ENCODE data around the gene SLC23A3.
A peak's percentile ranks its signal among the peaks of the same experiment; 100 is the strongest.

SLC23A3 gene

GRCh38 chr2:219183151-219183772 lies 13.4 kb upstream of the SLC23A3 start:
- peaks cover 45% of the 10 kb centered on the region for H3K36me3 Mint-ChIP-seq (ENCODE audit: low read depth)
- peak overlapping the region in 1 of 3 experiments; percentile 56 for H3K27ac Mint-ChIP-seq
- TF ChIP-seq CTCF (IDR thresholded peaks at IDR 0.05; ENCODE audit: unreplicated experiment in 3 of 3), result no peak
- peaks cover 3% of the 10 kb centered on the region for H3K27me3 Mint-ChIP-seq (ENCODE audit: low read depth)
- H3K4me1 Mint-ChIP-seq, result peaks cover 14% of the 10 kb centered on the region
- H3K4me3 Mint-ChIP-seq, result peak overlapping the region in 2 of 3 experiments; percentile 45 to 66
- no peaks in the 10 kb centered on the region for H3K9me3 Mint-ChIP-seq

- Mint-ChIP-seq H3K9me3 (no peaks in the 10 kb centered on the region), H3K27ac (peak overlapping the region in 1 of 3 experiments; percentile 56), H3K4me3 (peak overlapping the region in 2 of 3 experiments; percentile 45 to 46), H3K36me3 (ENCODE audit: low read depth) (peaks cover 45% of the 10 kb centered on the region), H3K4me1 (peaks cover 17% of the 10 kb centered on the region), H3K27me3 (ENCODE audit: low read depth) (peaks cover 3% of the 10 kb centered on the region)
- TF ChIP-seq CTCF (IDR thresholded peaks at IDR 0.05; ENCODE audit: unreplicated experiment in 3 of 3), result no peak
Observed at GRCh38 chr2:219182331-219183150, 12.7 kb upstream of the SLC23A3 start.

- H3K9me3 Mint-ChIP-seq, result no peaks in the 10 kb centered on the region
- peaks cover 21% of the 10 kb centered on the region for H3K4me1 Mint-ChIP-seq
- H3K36me3 Mint-ChIP-seq (ENCODE audit: low read depth), result peaks cover 45% of the 10 kb centered on the region
- H3K27ac Mint-ChIP-seq, result no peak overlapping the region
- peaks cover 3% of the 10 kb centered on the region for H3K27me3 Mint-ChIP-seq (ENCODE audit: low read depth)
- peak overlapping the region; percentile 55 to 74 (median 61) for H3K4me3 Mint-ChIP-seq
- no peak for TF ChIP-seq CTCF (IDR thresholded peaks at IDR 0.05; ENCODE audit: unreplicated experiment in 3 of 3)
Observed at GRCh38 chr2:219181531-219181930, 11.7 kb upstream of the SLC23A3 start.

GRCh38 chr2:219180961-219181360 lies 11.1 kb upstream of the SLC23A3 start:
- H3K4me3 Mint-ChIP-seq, result peak overlapping the region; percentile 70 to 96 (median 87)
- no peaks in the 10 kb centered on the region for H3K9me3 Mint-ChIP-seq
- no peak overlapping the region for H3K27ac Mint-ChIP-seq
- peaks cover 45% of the 10 kb centered on the region for H3K36me3 Mint-ChIP-seq (ENCODE audit: low read depth)
- TF ChIP-seq CTCF (IDR thresholded peaks at IDR 0.05; ENCODE audit: unreplicated experiment in 3 of 3), result no peak
- peaks cover 3% of the 10 kb centered on the region for H3K27me3 Mint-ChIP-seq (ENCODE audit: low read depth)
- peaks cover 23% of the 10 kb centered on the region for H3K4me1 Mint-ChIP-seq

GRCh38 chr2:219179601-219180465 lies 10.0 kb upstream of the SLC23A3 start:
- Mint-ChIP-seq H3K27ac (no peak overlapping the region), H3K4me1 (peaks cover 28% of the 10 kb centered on the region), H3K36me3 (ENCODE audit: low read depth) (peaks cover 36% of the 10 kb centered on the region), H3K4me3 (peak overlapping the region; percentile 87 to 99 (median 96)), H3K27me3 (ENCODE audit: low read depth) (peaks cover 3% of the 10 kb centered on the region), H3K9me3 (no peaks in the 10 kb centered on the region)
- no peak for TF ChIP-seq CTCF (IDR thresholded peaks at IDR 0.05; ENCODE audit: unreplicated experiment in 3 of 3)
